AG09309 (cell line): ENCODE data around the gene TMEM242.

Experiments used
- DNase-seq: peaks from one replicate; pipeline ENCODE4 v3.0.0-alpha.2; 2010; ENCODE audit warnings: low read depth
- H3K4me3 ChIP-seq: 2 replicates; pipeline ENCODE4 v1.5.1; 2011; ENCODE audit warnings: mild to moderate bottlenecking, low read depth, low read length, moderate library complexity; ENCODE audit not compliant: control insufficient read depth
- TF ChIP-seq, protein P1 (sequence below): IDR thresholded peaks from 2 replicates; pipeline ENCODE4 v1.5.1; 2011; ENCODE audit warnings: mild to moderate bottlenecking, low read depth, low read length, inconsistent platforms; ENCODE audit not compliant: insufficient read depth, control insufficient read depth; ENCODE audit errors: missing control alignments

TMEM242 gene

DNA sequence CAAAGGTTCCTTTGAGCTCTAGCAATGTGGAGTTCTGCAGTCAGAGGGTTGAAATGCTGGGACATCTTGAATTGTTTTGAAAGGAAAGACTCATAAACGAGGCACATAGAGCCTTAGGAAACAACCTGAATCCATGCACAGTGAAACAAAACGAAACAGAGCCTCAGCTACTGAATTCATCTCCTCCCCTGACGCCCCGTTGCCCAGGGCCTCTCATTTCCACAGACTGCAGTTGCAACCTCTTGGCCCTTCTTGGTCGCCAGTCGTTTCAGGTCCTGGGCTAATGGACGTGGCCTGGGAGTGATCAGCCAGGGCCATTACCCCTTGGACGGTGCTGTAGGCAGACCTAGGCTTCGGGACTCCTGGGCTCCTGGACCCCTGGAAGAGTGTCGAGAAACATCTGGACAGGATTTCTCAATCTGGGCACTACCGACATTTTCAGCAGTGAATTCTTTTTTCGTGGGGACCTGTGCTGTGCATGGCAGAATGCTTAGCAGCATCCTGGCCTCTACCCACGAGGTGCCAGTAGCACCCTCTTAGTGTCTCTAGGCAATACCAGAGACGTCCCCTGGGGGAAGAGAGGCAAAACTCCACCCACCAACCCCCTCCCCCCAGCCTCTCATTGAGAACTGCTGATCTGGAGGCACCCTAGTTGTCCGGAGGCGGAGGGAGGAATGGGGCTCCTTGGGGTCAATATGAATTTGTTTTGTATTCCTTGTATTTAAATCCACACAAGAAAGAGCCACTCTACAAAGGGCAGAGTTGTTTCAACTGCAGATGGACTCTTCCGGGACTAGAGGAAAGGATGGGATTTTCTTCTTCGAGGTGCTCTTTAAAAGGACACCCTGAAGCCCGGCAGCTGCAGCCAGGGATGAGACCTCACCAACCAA, 50.2 kb downstream of the TMEM242 start:
- DNase-seq: peak; percentile 17
- no peak overlapping the region for H3K4me3 ChIP-seq

DNA sequence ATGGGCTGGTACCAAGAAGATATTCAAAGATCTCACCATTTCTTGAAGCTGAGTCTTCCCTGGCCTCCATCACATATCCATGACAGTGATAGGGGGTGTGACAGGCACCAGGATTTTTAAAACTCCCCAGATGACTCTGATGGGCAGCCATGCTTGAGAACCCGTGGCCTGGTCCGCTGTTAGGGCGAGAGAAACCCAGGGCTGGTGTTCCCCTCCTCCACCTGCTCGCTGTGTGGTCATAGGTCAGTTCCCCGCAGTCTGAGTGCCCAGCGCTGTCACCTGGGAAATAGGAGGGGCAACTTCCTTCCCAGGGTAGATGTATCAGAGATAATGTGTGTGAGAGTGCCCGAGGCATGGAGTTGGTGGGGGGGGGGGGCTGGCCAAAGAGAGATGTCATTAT, 50.9 kb downstream of the TMEM242 start:
- H3K4me3 ChIP-seq: no peak overlapping the region
- TF ChIP-seq, protein P1, sequence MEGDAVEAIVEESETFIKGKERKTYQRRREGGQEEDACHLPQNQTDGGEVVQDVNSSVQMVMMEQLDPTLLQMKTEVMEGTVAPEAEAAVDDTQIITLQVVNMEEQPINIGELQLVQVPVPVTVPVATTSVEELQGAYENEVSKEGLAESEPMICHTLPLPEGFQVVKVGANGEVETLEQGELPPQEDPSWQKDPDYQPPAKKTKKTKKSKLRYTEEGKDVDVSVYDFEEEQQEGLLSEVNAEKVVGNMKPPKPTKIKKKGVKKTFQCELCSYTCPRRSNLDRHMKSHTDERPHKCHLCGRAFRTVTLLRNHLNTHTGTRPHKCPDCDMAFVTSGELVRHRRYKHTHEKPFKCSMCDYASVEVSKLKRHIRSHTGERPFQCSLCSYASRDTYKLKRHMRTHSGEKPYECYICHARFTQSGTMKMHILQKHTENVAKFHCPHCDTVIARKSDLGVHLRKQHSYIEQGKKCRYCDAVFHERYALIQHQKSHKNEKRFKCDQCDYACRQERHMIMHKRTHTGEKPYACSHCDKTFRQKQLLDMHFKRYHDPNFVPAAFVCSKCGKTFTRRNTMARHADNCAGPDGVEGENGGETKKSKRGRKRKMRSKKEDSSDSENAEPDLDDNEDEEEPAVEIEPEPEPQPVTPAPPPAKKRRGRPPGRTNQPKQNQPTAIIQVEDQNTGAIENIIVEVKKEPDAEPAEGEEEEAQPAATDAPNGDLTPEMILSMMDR: no peak
- no peak for DNase-seq

More for the DNA sequence above, 50.2 kb downstream of the TMEM242 start:
- TF ChIP-seq, protein P1: no peak

GRCh38 chr6:157271911-157272310, 51.4 kb downstream of the TMEM242 start:
- no peak for DNase-seq
- no peak overlapping the region for H3K4me3 ChIP-seq
- TF ChIP-seq, protein P1: no peak

- no peak overlapping the region for H3K4me3 ChIP-seq
- TF ChIP-seq, protein P1: no peak
- no peak for DNase-seq
Observed at GRCh38 chr6:157271441-157271840, 51.9 kb downstream of the TMEM242 start.

DNA sequence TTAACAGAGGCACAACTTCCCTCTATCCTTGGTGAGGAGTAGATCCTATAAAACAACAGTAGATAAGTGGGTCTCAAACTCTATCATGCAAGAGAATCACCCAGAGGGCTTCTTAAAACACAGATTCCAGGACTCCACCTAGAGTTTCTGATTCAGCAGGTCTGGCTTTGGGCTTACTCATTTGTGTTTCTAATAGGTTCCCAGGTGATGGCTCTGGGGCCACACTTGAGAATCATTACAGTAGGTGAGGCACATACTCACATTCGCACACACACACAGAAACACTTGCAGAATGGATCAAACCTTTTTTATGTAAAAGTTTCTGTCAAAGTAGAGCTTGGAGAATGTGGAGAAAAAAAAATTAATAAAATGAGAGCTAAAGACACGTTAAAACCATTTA, 52.4 kb downstream of the TMEM242 start:
- no peak overlapping the region for H3K4me3 ChIP-seq
- TF ChIP-seq, protein P1: no peak
- no peak for DNase-seq

DNA sequence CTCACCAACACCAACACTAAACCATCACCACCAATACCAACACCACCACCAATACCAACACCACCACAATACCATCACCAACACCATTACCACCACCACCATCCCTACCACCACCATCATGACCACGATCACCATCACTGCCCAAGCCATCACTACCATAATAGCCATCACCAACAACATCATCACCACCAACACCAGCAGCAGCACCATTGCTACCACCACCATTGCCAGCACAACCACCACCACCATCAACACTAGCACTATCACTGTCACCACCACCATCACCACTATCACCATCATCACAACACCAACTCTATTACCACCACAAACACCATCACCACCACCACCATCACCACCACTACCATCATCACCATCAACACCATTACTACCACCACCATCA, 53.0 kb downstream of the TMEM242 start:
- TF ChIP-seq, protein P1: no peak
- no peak overlapping the region for H3K4me3 ChIP-seq
- no peak for DNase-seq
